Left kidney (tissue), 2 donors: ENCODE results near the gene PLCG1. TPM values are rescaled to one million over a fixed set of nuclear protein-coding genes. Genes with fewer than 3 reads are reported as not detected.

Source experiments
- DNase-seq: peaks from one replicate; pipeline ENCODE4 v3.0.0-alpha.2; 2013
- polyA plus RNA-seq: library from polyadenylated mRNA; unstranded; fragments of 120-200 nt; gene quantifications from one replicate; pipeline ENCODE4 v1.2.1, GENCODE V29; 2013; ENCODE audit not compliant: insufficient read length

PLCG1 gene
- polyA plus RNA-seq, 1 donor: 206 TPM

GRCh38 chr20:41141153-41141815 lies 3.9 kb downstream of the PLCG1 start:
- DNase-seq: no peak

GRCh38 chr20:41142245-41142644 lies 4.9 kb downstream of the PLCG1 start:
- DNase-seq: no peak

GRCh38 chr20:41142919-41143318 lies 5.6 kb downstream of the PLCG1 start:
- DNase-seq: no peak

GRCh38 chr20:41143354-41143753 lies 6.0 kb downstream of the PLCG1 start:
- DNase-seq: no peak

GRCh38 chr20:41145317-41145716 lies 8.0 kb downstream of the PLCG1 start:
- DNase-seq: no peak

- DNase-seq: no peak
Observed at GRCh38 chr20:41145821-41146620, 8.7 kb downstream of the PLCG1 start.

GRCh38 chr20:41147767-41148191 lies 10.4 kb downstream of the PLCG1 start:
- DNase-seq: no peak

GRCh38 chr20:41148942-41149341 lies 11.6 kb downstream of the PLCG1 start:
- DNase-seq: no peak

- no peak for DNase-seq
Observed at GRCh38 chr20:41150664-41151063, 13.3 kb downstream of the PLCG1 start.

GRCh38 chr20:41151134-41151869 lies 14.0 kb downstream of the PLCG1 start:
- no peak for DNase-seq

- no peak for DNase-seq
Observed at GRCh38 chr20:41152108-41152757, 14.9 kb downstream of the PLCG1 start.

- no peak for DNase-seq
Observed at GRCh38 chr20:41154436-41155176, 17.3 kb downstream of the PLCG1 start.

- no peak for DNase-seq
Observed at GRCh38 chr20:41155261-41155660, 17.9 kb downstream of the PLCG1 start.

GRCh38 chr20:41158082-41158625 lies 20.8 kb downstream of the PLCG1 start:
- no peak for DNase-seq

GRCh38 chr20:41159547-41159946 lies 22.2 kb downstream of the PLCG1 start:
- DNase-seq: no peak

GRCh38 chr20:41160686-41161085 lies 23.3 kb downstream of the PLCG1 start:
- no peak for DNase-seq

- no peak for DNase-seq
Observed at GRCh38 chr20:41161886-41162285, 24.5 kb downstream of the PLCG1 start.

GRCh38 chr20:41162396-41162795 lies 25.1 kb downstream of the PLCG1 start:
- DNase-seq: no peak

GRCh38 chr20:41163821-41164220 lies 26.5 kb downstream of the PLCG1 start:
- DNase-seq: no peak

- DNase-seq: no peak
Observed at GRCh38 chr20:41165001-41165882, 27.9 kb downstream of the PLCG1 start.
